Activated CD4-positive, CD25-positive, alpha-beta regulatory T cell treated with anti-CD3 and anti-CD28 coated beads, Interleukin-2, amount 50 U/mL, for 72 hours (primary cell): Measurements from ENCODE around the gene FRMD4A.

Experiments
- DNase-seq: peaks from one replicate; pipeline ENCODE4 v3.0.0; 2021

Gene FRMD4A

GRCh38 chr10:13706175-13706574 is 624.5 kb downstream of the FRMD4A start:
- DNase-seq: no peak

DNA sequence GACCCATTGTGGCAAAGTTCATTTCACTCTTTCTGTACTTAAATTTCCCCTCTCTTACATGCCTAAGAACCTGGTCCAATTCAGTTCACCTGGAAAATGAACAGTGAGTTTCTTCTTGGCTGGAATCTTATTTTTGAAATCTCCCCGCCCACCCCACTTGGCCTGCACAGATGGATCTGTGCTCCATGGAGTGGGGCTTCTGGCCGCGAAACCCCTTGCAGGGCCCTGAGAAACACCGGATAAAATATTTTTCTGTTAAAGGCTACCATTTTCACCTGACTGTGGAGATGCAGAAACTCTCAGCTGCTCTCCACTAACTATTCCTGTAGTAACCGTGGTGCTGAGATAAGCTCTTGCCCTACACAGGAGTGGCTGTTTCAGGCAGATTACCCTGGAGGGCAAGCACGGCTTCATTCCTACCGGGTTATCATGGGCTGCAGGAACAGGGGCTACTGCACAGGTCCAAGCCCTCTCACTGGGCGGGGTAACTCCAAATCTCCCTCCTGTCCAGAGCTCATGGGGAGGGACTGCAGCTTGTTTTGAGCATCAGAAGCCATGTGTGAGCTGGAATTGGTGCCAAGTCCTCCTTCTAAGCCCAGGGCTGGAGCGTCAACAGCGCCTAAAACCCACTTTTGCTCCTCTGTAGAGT is 625.1 kb downstream of the FRMD4A start:
- no peak for DNase-seq

- no peak for DNase-seq
These were observed 625.8 kb downstream of the FRMD4A start for GRCh38 chr10:13704964-13705363.

- DNase-seq: no peak
These were observed 626.7 kb downstream of the FRMD4A start for GRCh38 chr10:13703997-13704536.

GRCh38 chr10:13703101-13703818 is 627.5 kb downstream of the FRMD4A start:
- DNase-seq: no peak

GRCh38 chr10:13701157-13701919 is 629.4 kb downstream of the FRMD4A start:
- DNase-seq: no peak

DNA sequence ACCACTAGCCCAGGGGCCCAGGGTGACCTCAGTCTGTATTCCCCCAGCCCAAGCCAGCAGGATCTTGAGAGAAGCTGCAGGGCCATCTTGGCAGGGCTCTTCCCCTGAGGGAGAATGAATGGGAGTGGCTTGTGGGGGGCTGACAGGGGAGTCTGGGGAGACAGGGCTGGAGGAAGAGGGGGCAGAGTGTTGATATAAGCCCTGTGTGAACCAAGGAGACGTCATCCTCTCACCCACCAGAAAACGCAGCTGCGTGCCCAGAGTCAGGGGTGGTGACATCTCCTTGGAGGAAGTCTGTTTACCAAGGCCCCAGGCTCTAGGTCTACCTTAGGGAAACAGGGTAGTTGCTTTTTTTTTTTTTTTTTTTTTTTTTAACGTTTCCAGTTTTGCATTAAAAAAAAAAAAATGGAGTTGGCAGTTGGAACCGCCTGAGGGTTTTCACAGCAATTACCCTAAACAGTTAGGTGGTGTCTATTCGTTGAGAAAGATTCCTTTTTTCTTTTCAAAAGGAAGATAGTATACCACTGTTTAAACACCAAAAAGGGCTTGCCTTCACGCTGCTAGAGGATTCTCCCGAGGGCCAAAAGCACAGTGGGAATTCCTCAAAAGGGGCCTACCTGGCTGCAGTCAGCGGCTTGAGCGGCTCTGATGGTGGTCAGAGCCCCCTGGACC is 630.1 kb downstream of the FRMD4A start:
- DNase-seq: no peak

- no peak for DNase-seq
These were observed 631.5 kb downstream of the FRMD4A start for GRCh38 chr10:13699216-13699615.

DNA sequence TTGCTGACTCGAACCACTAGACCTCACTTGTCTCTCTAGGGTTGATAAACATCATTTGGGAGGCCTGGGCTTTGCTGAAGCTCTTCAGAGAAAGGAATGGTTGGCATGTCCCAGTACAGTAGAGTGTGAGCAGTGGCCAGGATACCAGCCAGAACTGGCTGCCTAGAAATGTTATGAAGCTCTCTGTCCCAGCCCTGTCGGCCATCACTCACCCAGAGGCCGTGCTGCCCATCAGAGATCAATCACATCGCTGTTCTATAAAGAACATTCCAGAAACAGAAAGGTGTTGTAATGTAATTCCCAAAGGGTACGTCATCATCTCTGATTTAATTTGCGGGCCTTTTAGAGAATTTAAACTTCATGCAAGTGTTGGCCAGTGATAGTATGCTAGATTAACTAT is 632.5 kb downstream of the FRMD4A start:
- DNase-seq: no peak

GRCh38 chr10:13696071-13696470 is 634.7 kb downstream of the FRMD4A start:
- no peak for DNase-seq

DNA sequence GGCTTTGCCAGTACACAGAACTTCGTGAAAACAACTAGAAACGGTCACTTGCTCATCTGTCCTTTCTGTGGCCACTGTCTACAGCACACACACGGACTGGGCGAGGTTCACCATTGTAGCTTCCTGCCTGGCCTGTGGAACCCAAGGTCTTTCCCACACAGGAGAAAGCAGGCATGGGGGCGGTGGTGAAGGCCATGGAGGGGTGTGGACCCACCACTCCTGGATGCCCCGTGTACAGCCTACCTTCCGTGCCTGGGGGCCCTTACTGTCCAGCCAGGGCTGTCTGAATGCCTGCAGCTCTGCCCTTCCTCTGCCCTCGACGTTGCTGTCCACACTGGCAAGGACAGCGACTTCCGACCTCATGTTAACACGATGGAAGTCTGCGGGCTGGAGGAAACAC is 635.1 kb downstream of the FRMD4A start:
- no peak for DNase-seq

DNA sequence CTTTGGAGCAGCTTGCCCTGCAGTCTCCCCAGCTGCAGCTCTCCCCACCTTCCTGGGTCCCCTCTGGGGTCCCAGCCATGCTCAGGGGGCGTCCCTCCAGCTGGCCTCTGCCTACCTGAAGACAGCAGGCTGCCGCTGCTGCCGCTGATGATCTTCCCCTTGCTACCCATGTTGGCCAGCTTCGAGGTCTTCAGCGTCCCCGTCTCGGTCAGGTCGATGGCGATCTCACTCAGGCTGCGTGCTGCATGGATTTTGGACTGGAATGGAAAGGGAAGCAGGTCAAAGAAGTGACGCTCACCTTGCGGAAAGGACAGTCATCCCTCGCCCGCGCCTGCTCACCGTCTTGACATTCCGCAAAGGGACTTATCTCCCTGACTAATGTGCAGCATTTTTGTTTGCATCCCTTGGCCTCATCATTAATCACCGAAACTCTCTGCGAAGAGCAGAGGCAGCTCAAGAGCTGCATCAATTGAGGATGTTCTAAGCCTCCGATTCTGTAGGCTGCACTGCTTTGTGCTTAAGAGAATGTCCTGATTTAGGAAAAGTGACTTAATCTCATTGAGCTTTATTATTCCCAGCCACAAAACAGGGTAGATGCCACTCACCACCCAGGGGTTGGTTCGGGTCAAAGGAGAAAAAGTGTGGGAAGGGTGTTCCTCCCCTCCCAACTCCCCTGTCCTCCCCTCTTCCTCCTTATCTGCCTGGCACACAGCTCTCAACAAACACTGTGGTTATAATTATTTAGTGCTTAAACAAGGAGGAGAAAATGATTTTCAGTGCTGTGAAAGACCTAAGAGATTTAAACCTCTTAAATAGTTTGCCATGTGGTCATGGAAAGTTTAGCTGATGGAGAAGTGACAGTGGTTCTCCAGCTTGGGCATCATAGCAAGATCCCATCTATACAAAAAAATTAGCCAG is 636.7 kb downstream of the FRMD4A start:
- DNase-seq: no peak

DNA sequence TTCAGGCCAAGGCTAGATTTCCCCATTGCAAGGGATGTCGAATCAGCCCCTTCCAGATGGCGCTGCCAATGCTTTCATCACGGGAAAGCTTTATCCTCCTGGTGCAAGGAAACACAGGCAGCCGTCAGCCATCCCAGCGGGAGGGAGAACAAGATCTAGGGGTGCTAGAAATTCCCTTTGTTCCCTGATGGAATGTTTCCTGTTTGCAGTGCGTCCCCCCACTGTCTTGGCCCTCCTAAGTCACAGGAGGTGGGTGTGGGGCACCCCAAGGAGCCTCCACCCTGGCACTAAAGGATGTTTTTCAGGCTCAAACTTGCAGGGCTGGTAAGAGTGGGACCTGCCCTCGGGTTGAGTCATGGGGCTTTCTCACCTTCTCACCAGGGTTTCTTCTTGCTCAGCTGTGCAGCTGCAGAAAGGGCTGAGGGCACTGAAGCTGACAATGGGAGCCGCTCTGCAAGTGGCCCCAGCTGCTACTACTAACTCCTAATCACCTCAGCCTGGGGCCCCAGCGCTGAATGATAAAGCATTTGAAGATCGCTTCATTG is 640.4 kb downstream of the FRMD4A start:
- DNase-seq: no peak

DNA sequence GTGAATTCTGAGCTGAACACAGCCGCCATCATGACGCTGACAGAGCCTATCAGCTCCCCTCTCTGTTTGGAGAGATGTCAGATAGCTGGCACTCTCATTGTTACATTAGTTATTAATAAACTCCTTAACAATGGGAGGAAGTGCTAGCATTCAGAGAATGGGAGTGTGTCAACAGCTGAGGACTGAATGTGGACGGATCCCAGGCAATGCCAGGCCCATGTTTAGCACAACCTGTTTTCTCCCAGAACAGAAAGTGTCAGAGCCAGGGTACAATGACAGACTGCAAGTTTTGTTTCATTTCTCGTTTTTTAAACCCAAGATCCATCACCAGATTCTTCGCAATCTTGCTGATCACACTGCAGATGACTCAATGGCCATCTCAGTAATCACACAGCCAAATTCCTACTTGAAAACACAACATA is 644.4 kb downstream of the FRMD4A start:
- DNase-seq: no peak

- DNase-seq: no peak
These were observed 644.8 kb downstream of the FRMD4A start for GRCh38 chr10:13685885-13686284.

DNA sequence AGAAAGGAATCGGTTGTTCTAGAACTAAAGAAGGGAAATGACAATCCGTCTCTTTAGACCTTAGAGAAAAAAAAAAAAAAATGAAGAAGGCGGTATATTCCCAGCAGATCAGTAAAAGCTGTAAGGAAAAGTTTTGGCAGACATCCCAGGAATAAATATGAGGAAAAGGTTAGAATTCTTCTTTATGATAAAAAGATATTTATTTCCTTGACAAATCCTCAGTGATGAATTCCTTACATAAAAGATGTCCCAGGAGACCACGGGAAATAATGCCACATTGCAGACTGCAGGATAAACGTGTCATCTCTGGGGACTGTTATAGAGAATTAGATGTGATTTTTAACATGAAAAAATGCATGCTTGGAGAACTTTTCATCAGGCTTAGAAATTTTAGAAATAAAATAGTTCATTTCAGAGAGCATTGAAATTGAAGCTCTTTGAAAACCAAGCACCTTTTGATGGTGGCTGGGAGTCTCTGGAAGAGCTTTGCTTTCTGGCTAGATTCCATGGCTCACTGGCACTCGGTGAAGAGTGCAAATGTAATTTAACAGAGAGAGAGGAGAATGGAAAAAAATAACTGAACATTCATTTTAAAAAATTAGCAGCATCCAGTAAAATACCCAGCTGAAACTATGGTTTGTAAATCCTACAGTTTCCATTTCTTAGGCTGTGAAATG is 645.8 kb downstream of the FRMD4A start:
- no peak for DNase-seq

DNA sequence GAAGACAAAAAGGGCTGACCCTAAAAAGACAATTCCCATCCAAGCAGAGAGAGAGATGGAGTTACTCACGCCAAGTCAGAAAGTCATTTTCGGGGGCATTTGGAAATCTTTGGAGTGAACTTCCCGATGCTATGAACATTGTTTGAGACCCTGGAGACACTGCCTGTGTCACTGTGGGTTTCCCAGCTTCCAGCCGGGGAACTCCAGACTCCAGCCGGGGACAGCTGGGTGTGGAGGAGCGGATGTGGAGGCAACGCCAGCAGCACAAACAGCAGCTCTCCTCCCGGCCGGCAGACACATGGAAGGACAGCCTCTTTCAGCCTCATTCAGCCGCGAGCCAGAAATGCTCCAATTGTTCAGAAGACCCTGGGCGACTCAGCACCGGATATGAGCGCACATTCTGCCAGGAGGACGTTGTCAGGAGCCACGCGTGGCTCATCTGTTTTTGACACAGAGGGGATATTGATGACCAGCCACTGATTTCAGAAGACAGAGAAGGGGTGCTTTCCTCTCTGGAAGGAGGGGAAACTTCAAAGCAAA is 646.4 kb downstream of the FRMD4A start:
- DNase-seq: no peak

- DNase-seq: no peak
These were observed 647.7 kb downstream of the FRMD4A start for GRCh38 chr10:13683017-13683416.

DNA sequence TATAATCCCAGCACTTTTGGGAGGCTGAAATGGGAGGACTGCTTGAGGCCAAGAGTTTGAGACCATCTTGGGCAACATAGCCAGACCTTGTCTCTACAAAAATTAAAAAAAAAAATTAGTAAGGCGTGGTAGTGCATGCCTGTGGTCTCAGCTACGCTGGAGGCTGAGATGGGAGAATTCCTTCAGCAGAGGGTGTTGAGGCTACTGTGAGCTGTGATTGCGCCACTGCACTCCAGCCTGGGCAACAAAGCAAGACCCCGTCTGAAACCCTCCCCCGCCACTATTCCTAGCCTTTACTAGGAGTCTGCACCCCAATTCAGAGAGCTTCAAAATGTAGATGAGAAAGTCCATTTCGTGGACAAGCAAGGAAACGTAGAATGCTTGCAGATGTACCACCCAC is 648.8 kb downstream of the FRMD4A start:
- DNase-seq: no peak

GRCh38 chr10:13681528-13681927 is 649.2 kb downstream of the FRMD4A start:
- no peak for DNase-seq

- DNase-seq: no peak
These were observed 649.6 kb downstream of the FRMD4A start for GRCh38 chr10:13681095-13681494.
